A673 (cell line): ENCODE results near the gene ZNF577. TPM values are rescaled to one million over a fixed set of nuclear protein-coding genes. Genes with fewer than 3 reads are reported as not detected.

Source experiments
- BruUV-seq: library from RNA; stranded (reverse); fragments of 400-500 nt; replicated peaks from 2 replicates; lab custom pipeline; 2021; lab: Mats Ljungman, UMichigan
- CTCF ChIA-PET: fragments of 300-600 bp; sonication (Branson Sonifier 250); formaldehyde crosslinking; loops from one replicate; lab custom pipeline; 2022; ENCODE audit warnings: antibody characterized with exemption; lab: Charles Lee
- POLR2A ChIA-PET: fragments of 300-600 bp; sonication (Branson Sonifier 250); formaldehyde crosslinking; loops from one replicate; lab custom pipeline; 2022; ENCODE audit warnings: antibody characterized with exemption; ENCODE audit not compliant: low non-redundant PET; lab: Charles Lee
- DNase-seq: peaks from one replicate; pipeline ENCODE4 v3.0.0-alpha.2; 2015; ENCODE audit warnings: low spot score
- H3K27ac ChIP-seq: fragments of 200-600 bp; sonication (generic); 2 replicates; pipeline ENCODE4 v1.5.1; 2016; ENCODE audit warnings: mixed run types, low read depth, mild to moderate bottlenecking, mixed read lengths, antibody characterized with exemption, low read length; ENCODE audit not compliant: poor library complexity, severe bottlenecking
- H3K27me3 ChIP-seq: fragments of 200-600 bp; sonication (generic); replicated peaks from 2 replicates; pipeline ENCODE4 v1.6.1; 2017; ENCODE audit warnings: mixed run types, low read depth, mild to moderate bottlenecking, mixed read lengths, antibody characterized with exemption, low read length; ENCODE audit not compliant: insufficient read depth, poor library complexity
- H3K36me3 ChIP-seq: fragments of 200-600 bp; sonication (generic); 2 replicates; pipeline ENCODE4 v1.6.1; 2016; ENCODE audit warnings: mixed run types, mild to moderate bottlenecking, mixed read lengths, antibody characterized with exemption, low read length; ENCODE audit not compliant: insufficient read depth, poor library complexity, severe bottlenecking
- H3K4me1 ChIP-seq: fragments of 200-600 bp; sonication (generic); 2 replicates; pipeline ENCODE4 v1.6.1; 2017; ENCODE audit warnings: mixed run types, mild to moderate bottlenecking, mixed read lengths, antibody characterized with exemption, low read length; ENCODE audit not compliant: insufficient read depth, poor library complexity, severe bottlenecking
- H3K4me3 ChIP-seq: fragments of 200-600 bp; sonication (generic); 2 replicates; pipeline ENCODE4 v1.5.1; 2016; ENCODE audit warnings: low read depth, mixed run types, mild to moderate bottlenecking, mixed read lengths, low read length; ENCODE audit not compliant: poor library complexity, severe bottlenecking
- H3K9me3 ChIP-seq: fragments of 200-600 bp; sonication (generic); 2 replicates; pipeline ENCODE4 v1.6.1; 2016; ENCODE audit warnings: mixed run types, low read depth, mild to moderate bottlenecking, mixed read lengths, antibody characterized with exemption, low read length; ENCODE audit not compliant: poor library complexity, severe bottlenecking
- CTCF ChIP-seq: fragments of 300-800, 200-600 bp; sonication (generic); conservative IDR thresholded peaks from 2 replicates; pipeline ENCODE4 v1.5.1; 2017; ENCODE audit warnings: low read depth, mild to moderate bottlenecking, antibody characterized with exemption, low read length, moderate library complexity, mixed read lengths
- EZH2 ChIP-seq: fragments of 200-600 bp; sonication (generic); IDR thresholded peaks from 2 replicates; pipeline ENCODE4 v1.6.1; 2017; ENCODE audit warnings: borderline replicate concordance, low read depth, mild to moderate bottlenecking, mixed read lengths, antibody characterized with exemption, low read length; ENCODE audit not compliant: poor library complexity, severe bottlenecking
- intact Hi-C: fragments of 100-400 bp; cut with micrococcal nuclease; formaldehyde crosslinking; loops from one replicate; pipeline ENCODE4 v1.10.0; 2022; ENCODE audit not compliant: unreplicated experiment
- total RNA-seq: library from RNA; stranded (reverse); gene quantifications from 2 replicates; pipeline ENCODE4 v1.2.3, GENCODE V29; 2021

The ZNF577 gene
- total RNA-seq, 1 experiment from 2014 or later = 7.0 TPM

- ChIA-PET POLR2A (no interaction called here), CTCF (no interaction called here)
- no peak overlapping the region for H3K27ac ChIP-seq
- BruUV-seq = no TSS peak
- H3K9me3 ChIP-seq = peaks cover 72% of the 10 kb centered on the region
- no peaks in the 10 kb centered on the region for H3K27me3 ChIP-seq
- H3K36me3 ChIP-seq = peaks cover 62% of the 10 kb centered on the region
- H3K4me3 ChIP-seq = no peak overlapping the region
- TF ChIP-seq EZH2 (no peak), CTCF (no peak)
- DNase-seq = no peak
- H3K4me1 ChIP-seq = no peaks in the 10 kb centered on the region
- intact Hi-C loops = no loop called here
Observed at GRCh38 chr19:51889934-51890333, 2.2 kb upstream of the ZNF577 start.

GRCh38 chr19:51884713-51885112, 3.0 kb downstream of the ZNF577 start:
- H3K4me1 ChIP-seq = no peaks in the 10 kb centered on the region
- ChIA-PET CTCF (no interaction called here), POLR2A (no interaction called here)
- no peaks in the 10 kb centered on the region for H3K27me3 ChIP-seq
- peaks cover 9% of the 10 kb centered on the region for H3K36me3 ChIP-seq
- H3K9me3 ChIP-seq = peaks cover 24% of the 10 kb centered on the region
- DNase-seq = no peak
- no peak for TF ChIP-seq EZH2
- TF ChIP-seq CTCF = no peak
- no peak overlapping the region for H3K27ac ChIP-seq
- intact Hi-C loops = no loop called here
- no TSS peak for BruUV-seq
- H3K4me3 ChIP-seq = no peak overlapping the region

GRCh38 chr19:51882518-51882917, 5.2 kb downstream of the ZNF577 start:
- POLR2A ChIA-PET = no interaction called here
- H3K4me1 ChIP-seq = no peaks in the 10 kb centered on the region
- BruUV-seq = no TSS peak
- DNase-seq = no peak
- no peak overlapping the region for H3K4me3 ChIP-seq
- CTCF ChIA-PET = no interaction called here
- no peaks in the 10 kb centered on the region for H3K36me3 ChIP-seq
- TF ChIP-seq EZH2 (no peak), CTCF (no peak)
- H3K27me3 ChIP-seq = no peaks in the 10 kb centered on the region
- peaks cover 16% of the 10 kb centered on the region for H3K9me3 ChIP-seq
- intact Hi-C loops = no loop called here
- H3K27ac ChIP-seq = no peak overlapping the region
